B cell (primary cell): ENCODE results near the gene COLQ.

Experiments used
- CTCF ChIP-seq: fragments of 200-600 bp; IDR thresholded peaks from one replicate; pipeline ENCODE4 v1.8.0; 2022; ENCODE audit warnings: antibody characterized with exemption, mild to moderate bottlenecking
- EZH2 ChIP-seq: IDR thresholded peaks from 2 replicates; pipeline ENCODE4 v1.6.1; 2012; ENCODE audit warnings: borderline replicate concordance, low read depth, mild to moderate bottlenecking, moderate library complexity, low read length; ENCODE audit not compliant: insufficient read depth, poor library complexity, severe bottlenecking

DNA sequence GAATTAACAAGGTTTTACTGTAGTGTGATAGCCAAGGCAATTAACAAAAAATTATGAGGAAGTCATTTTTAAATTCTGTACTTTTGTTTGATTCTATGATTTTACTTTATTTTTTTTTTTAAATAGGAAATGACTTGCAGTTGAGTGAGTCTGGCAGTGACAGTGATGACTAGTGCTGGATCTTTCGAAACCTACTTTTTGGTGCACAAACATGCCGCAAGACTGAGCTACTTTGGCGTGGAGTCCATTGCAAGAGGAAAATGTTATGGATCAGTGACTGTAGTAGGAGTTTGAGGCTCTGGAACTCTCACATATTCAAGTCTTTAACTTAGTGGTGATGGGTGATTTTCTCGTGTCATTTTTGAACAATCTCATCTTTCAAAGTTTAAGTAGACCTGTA lies 82.5 kb downstream of the COLQ start:
- TF ChIP-seq CTCF (no peak), EZH2 (no peak)
